WTC11 (cell line): Measurements from ENCODE around the gene PPP6R3. TPM values are rescaled to one million over a fixed set of nuclear protein-coding genes. Genes with fewer than 3 reads are reported as not detected.

ENCODE experiments used
- ATAC-seq: fragments of 200-7000 bp; cut with Tn5 transposase; 2 replicates; pipeline ENCODE4 v1.10.0; 2021; ENCODE audit warnings: mild to moderate bottlenecking, moderate library complexity
- CTCF ChIA-PET: fragments of 300-600 bp; sonication (Branson Sonifier 250); formaldehyde crosslinking; loops from one replicate; lab custom pipeline; 2021; ENCODE audit warnings: antibody characterized with exemption; lab: Charles Lee
- POLR2A ChIA-PET: fragments of 350-600 bp; sonication (Branson Sonifier 250); formaldehyde crosslinking; loops from one replicate; lab custom pipeline; 2021; ENCODE audit warnings: antibody characterized with exemption; lab: Charles Lee
- DNase-seq: peaks from one replicate; pipeline ENCODE4 v3.0.0; 2021; ENCODE audit warnings: low spot score
- H3K27ac Mint-ChIP-seq: 2 replicates; pipeline ENCODE4 v1.8.0; 2021; ENCODE audit warnings: mixed read lengths
- H3K27me3 Mint-ChIP-seq: 2 replicates; pipeline ENCODE4 v1.8.0; 2021; ENCODE audit warnings: low read depth, mild to moderate bottlenecking, moderate library complexity, mixed read lengths
- H3K36me3 Mint-ChIP-seq: 2 replicates; pipeline ENCODE4 v1.8.0; 2021; ENCODE audit warnings: mixed read lengths
- H3K4me1 Mint-ChIP-seq: 2 replicates; pipeline ENCODE4 v1.8.0; 2022; ENCODE audit warnings: mixed read lengths
- H3K4me3 Mint-ChIP-seq: 2 replicates; pipeline ENCODE4 v1.8.0; 2021; ENCODE audit warnings: mild to moderate bottlenecking, moderate library complexity, mixed read lengths
- H3K9me3 Mint-ChIP-seq: 2 replicates; pipeline ENCODE4 v1.8.0; 2021; ENCODE audit warnings: mixed read lengths
- AFF4 ChIP-seq: sonication (generic); formaldehyde crosslinking; IDR thresholded peaks from 2 replicates; pipeline ENCODE4 v1.8.1; 2023; ENCODE audit warnings: mild to moderate bottlenecking, missing genetic modification reagents, borderline replicate concordance
- ATF1 ChIP-seq: sonication (generic); formaldehyde crosslinking; IDR thresholded peaks from 2 replicates; pipeline ENCODE4 v1.8.1; 2023; ENCODE audit warnings: mild to moderate bottlenecking, moderate library complexity, missing genetic modification reagents
- ATF6 ChIP-seq: sonication (generic); formaldehyde crosslinking; IDR thresholded peaks from 2 replicates; pipeline ENCODE4 v1.8.1; 2023; ENCODE audit warnings: mild to moderate bottlenecking, missing genetic modification reagents
- E2F4 ChIP-seq: sonication (generic); formaldehyde crosslinking; IDR thresholded peaks from 2 replicates; pipeline ENCODE4 v1.8.1; 2022; ENCODE audit warnings: low read depth, mild to moderate bottlenecking, moderate library complexity, missing genetic modification reagents, borderline replicate concordance
- HMGXB4 ChIP-seq: sonication (generic); formaldehyde crosslinking; IDR thresholded peaks from 2 replicates; pipeline ENCODE4 v1.8.1; 2023; ENCODE audit warnings: mild to moderate bottlenecking, moderate library complexity, missing genetic modification reagents
- NFYB ChIP-seq: sonication (generic); formaldehyde crosslinking; conservative IDR thresholded peaks from 2 replicates; pipeline ENCODE4 v1.8.0; 2022; ENCODE audit warnings: low read depth, missing genetic modification reagents
- SMAD3 ChIP-seq: sonication (generic); formaldehyde crosslinking; IDR thresholded peaks from 2 replicates; pipeline ENCODE4 v1.8.0; 2022; ENCODE audit warnings: missing genetic modification reagents, mild to moderate bottlenecking, borderline replicate concordance
- STAT6 ChIP-seq: sonication (generic); formaldehyde crosslinking; conservative IDR thresholded peaks from 2 replicates; pipeline ENCODE4 v1.8.1; 2023; ENCODE audit warnings: mild to moderate bottlenecking, low read depth, missing genetic modification reagents, moderate library complexity
- ZBTB21 ChIP-seq: sonication (generic); formaldehyde crosslinking; IDR thresholded peaks from 2 replicates; pipeline ENCODE4 v1.8.1; 2023; ENCODE audit warnings: mild to moderate bottlenecking, missing genetic modification reagents, borderline replicate concordance
- ZNF138 ChIP-seq: sonication (generic); formaldehyde crosslinking; conservative IDR thresholded peaks from 2 replicates; pipeline ENCODE4 v1.8.1; 2022; ENCODE audit warnings: mild to moderate bottlenecking, moderate library complexity, missing genetic modification reagents
- total RNA-seq: library from RNA; stranded (reverse); gene quantifications from 3 replicates; pipeline ENCODE4 v1.2.3, GENCODE V29; 2021
- TF ChIP-seq, protein P1 (sequence below): sonication (generic); formaldehyde crosslinking; IDR thresholded peaks from 2 replicates; pipeline ENCODE4 v1.8.1; 2023; ENCODE audit warnings: mild to moderate bottlenecking, missing genetic modification reagents

The PPP6R3 gene
- total RNA-seq, 1 experiment from 2014 or later, result 138 TPM

DNA sequence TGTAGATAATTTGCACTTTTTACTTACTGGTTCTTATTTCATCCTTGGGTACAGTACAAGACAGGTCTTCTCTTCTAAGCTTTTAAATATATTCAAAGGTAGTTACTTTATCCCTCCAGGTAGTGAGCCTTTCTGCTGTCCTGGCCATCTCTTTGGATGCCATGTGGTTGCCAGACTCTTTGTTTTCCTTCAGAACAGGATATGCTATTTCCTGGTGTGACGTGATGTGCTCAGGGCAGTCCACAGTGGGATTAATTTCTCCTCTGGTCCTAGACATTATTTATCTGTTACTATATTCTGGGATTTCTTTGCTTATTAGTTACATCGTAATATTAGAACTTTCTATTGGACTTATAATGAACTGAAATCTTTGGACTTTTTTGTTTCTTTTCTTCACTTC lies 63.7 kb downstream of the PPP6R3 start (continued):
- no peak for TF ChIP-seq ZNF138 (CRISPR knock-in tag)
- TF ChIP-seq ATF1 (CRISPR knock-in tag), result no peak
- TF ChIP-seq E2F4 (CRISPR knock-in tag), result no peak

DNA sequence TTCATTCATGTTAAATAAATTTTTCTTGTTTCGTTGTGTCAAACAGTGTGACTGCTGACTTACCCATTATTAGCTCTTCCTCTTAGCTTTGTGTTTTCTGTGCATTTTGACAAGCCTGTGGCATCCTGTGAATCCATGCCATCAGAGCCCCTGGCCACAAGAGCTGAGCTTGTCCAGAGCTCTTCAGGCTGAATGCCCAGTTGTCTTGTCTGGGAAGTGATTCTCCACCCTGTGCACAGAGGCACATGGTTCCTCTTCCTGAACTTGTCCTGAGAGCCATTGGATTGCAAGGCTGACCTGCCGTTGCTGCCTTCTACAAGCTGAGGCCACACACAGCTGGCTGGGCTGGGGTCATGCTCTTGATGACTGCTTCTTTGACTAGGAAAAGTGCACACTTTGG lies 64.1 kb downstream of the PPP6R3 start:
- no peak for ATAC-seq
- ChIA-PET CTCF (no interaction called here), POLR2A (no interaction called here)
- peaks cover 35% of the 10 kb centered on the region for H3K4me1 Mint-ChIP-seq
- peak overlapping the region; percentile 43; the same call in 1 of the 2 replicates for H3K27ac Mint-ChIP-seq
- no peak overlapping the region for H3K4me3 Mint-ChIP-seq
- H3K36me3 Mint-ChIP-seq, result peaks cover 71% of the 10 kb centered on the region
- no peak for DNase-seq
- no peaks in the 10 kb centered on the region for H3K9me3 Mint-ChIP-seq
- no peaks in the 10 kb centered on the region for H3K27me3 Mint-ChIP-seq
- TF ChIP-seq, protein P1, sequence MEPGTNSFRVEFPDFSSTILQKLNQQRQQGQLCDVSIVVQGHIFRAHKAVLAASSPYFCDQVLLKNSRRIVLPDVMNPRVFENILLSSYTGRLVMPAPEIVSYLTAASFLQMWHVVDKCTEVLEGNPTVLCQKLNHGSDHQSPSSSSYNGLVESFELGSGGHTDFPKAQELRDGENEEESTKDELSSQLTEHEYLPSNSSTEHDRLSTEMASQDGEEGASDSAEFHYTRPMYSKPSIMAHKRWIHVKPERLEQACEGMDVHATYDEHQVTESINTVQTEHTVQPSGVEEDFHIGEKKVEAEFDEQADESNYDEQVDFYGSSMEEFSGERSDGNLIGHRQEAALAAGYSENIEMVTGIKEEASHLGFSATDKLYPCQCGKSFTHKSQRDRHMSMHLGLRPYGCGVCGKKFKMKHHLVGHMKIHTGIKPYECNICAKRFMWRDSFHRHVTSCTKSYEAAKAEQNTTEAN (CRISPR knock-in tag), result no peak
- TF ChIP-seq ATF1 (CRISPR knock-in tag) (no peak), ATF6 (no peak)
- TF ChIP-seq, all 79 proteins: peak for 0

DNA sequence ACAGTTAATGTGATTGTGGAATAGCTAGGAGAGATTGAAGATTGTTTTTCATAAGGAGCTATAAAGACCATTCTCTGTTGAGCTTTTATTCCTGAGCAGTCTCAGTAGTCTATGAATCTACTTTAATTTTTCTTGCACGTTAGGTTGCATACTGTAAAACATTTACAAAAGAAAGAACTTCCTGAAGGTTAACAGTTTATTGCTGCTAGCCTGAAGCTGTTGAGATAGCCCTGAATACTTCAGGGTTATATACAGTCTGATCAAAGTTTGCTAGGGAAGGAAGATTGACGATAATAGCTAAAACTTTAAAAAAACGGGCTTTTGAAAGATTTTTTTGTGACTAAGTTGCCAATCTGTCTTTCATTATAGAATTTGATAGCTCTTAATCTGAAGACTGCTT lies 64.8 kb downstream of the PPP6R3 start:
- DNase-seq (no peak), ATAC-seq (no peak)
- H3K27ac Mint-ChIP-seq, result no peak overlapping the region
- TF ChIP-seq, protein P1 (CRISPR knock-in tag), result no peak
- TF ChIP-seq ZBTB21 (CRISPR knock-in tag) (no peak), NFYB (CRISPR knock-in tag) (no peak), SMAD3 (CRISPR knock-in tag) (no peak), HMGXB4 (no peak), STAT6 (CRISPR knock-in tag) (no peak), AFF4 (CRISPR knock-in tag) (no peak)
- H3K36me3 Mint-ChIP-seq, result peaks cover 68% of the 10 kb centered on the region
- H3K9me3 Mint-ChIP-seq, result no peaks in the 10 kb centered on the region
- no peak overlapping the region for H3K4me3 Mint-ChIP-seq
- H3K4me1 Mint-ChIP-seq, result peaks cover 41% of the 10 kb centered on the region
- ChIA-PET POLR2A (interaction anchor here (0.7 kb wide), 1 partner anchor 14 kb away, joined by 3 read pairs; no protein-coding TSS in a partner anchor), CTCF (no interaction called here)
- no peaks in the 10 kb centered on the region for H3K27me3 Mint-ChIP-seq
